Measurements from ENCODE around the gene CPN2. TPM values are rescaled to one million over a fixed set of nuclear protein-coding genes. Genes with fewer than 3 reads are reported as not detected.

The CPN2 gene
- total RNA-seq, 8 experiments from 2014 or later, result 0.08 to 0.47 (median 0.15) TPM; not detected in 3

DNA sequence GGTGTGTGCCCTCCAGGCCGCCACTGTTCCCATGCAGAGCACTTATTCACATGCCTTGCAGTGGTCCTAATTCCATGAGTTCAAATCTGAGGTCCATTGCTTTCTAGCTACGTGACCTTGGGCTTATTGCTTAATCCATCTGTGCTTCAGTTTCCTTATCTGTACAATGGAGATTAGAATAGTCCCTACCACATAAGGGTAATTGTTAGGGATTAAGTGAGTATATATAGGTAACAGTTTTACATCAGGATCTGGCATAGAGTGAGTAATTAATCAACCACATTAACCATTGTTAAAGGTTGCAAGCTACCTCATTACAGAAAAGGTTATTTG, 7.6 kb downstream of the CPN2 start:
- no peak overlapping the region for H3K4me3 ChIP-seq
- WGBS, 10 experiments, result 40 to 100% (median 78%) methylated on average over 1 to 2 of the region's 2 CpGs; no CpG with 5 or more reads in 4 of the 10 experiments
- H3K4me1 ChIP-seq (replicated peaks in 1 of 2), result peaks cover 3 to 15% of the 10 kb centered on the region in 2 donors
- no peak for ATAC-seq (replicated peaks in 6 of 8)
- no peak overlapping the region for H3K27ac ChIP-seq
- in situ Hi-C loops (cut with MboI; ENCODE audit: low pct_unique_long_range_greater_than_20kb in 2 of 9, low sequenced_read_pairs in 9 of 9, unreplicated experiment in 9 of 9), result loop anchor here in 4 of 9 experiments (25.0 kb wide), 1 partner anchor 244 kb away; no protein-coding TSS in a partner anchor

DNA sequence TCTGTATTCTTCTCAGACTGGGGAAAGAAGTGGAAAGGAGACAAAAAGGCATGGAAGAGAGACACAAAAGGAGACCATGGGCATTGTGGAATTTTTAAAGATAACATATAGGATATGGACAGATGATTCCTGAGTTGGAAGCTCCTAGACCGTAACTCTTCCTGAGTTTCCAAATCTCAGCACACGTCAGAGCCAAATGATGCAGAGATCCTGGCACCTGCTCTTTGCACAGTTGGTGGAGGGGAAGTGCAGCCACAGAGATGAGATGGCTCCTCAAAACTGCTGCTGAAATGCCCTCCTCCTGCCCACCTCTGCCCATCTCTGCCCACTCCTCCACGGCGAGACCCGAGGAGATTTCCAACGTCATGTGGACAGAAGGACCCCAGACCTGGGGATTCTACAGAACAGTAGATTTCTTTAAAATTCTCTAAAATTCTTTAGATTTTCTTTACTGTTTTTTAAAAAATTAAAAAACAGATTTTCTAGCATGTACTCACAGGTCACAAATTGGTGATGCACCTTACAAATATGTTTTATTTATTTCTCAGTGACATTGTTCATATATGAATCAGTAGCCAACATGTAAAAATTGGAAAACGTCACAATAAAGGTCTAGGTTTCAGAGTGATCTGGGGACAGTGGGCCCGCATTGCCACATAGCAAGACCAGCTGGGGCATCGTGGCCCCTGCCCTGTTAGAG, 8.1 kb downstream of the CPN2 start:
- Histone ChIP-seq H3K4me3 (no peak overlapping the region), H3K4me1 (replicated peaks in 1 of 2) (peaks cover 3 to 15% of the 10 kb centered on the region in 2 donors), H3K27ac (no peak overlapping the region)
- WGBS, 10 experiments, result 37 to 100% (median 89%) methylated on average over 2 to 5 of the region's 9 CpGs; no CpG with 5 or more reads in 1 of the 10 experiments
- ATAC-seq (replicated peaks in 6 of 8), result no peak
- in situ Hi-C loops (cut with MboI; ENCODE audit: low pct_unique_long_range_greater_than_20kb in 2 of 9, low sequenced_read_pairs in 9 of 9, unreplicated experiment in 9 of 9), result loop anchor here in 4 of 9 experiments (25.0 kb wide), 1 partner anchor 244 kb away; no protein-coding TSS in a partner anchor

DNA sequence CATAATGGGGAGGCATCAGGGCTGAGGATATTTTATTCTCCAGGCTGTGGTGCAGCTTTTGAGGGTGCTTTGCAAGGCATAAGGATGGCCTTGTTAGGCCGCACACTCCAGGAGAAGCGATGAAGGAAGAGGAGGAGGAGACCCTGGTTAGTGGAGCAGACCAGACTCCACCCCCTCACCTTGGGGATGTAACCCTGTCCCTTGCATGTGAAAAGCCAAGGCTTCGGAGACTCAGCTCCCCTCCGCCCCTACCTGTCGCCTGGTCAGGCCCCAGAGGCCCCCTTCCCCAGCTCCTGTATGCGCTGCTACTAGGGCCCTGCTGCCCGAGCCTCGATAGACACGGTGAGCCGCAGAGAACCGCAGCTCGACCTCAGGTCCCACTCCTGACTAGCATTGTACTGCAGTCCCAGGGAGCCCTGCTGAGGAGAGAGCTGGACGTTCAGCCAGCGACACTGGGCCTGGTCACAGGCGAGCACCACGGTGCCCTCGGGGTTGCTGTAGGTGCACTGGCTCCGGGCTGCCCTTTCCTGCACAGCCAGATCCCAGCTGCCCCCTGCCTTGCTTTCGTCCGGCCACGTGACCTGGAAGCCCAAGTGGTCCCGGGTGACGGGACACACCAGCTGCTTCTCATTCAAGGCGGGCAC, 10.2 kb downstream of the CPN2 start:
- H3K4me1 ChIP-seq (replicated peaks in 1 of 2), result peaks cover 7 to 15% of the 10 kb centered on the region in 2 donors
- no peak overlapping the region for H3K27ac ChIP-seq
- no peak for ATAC-seq (replicated peaks in 6 of 8)
- H3K4me3 ChIP-seq, result no peak overlapping the region
- in situ Hi-C loops (cut with MboI; ENCODE audit: low pct_unique_long_range_greater_than_20kb in 2 of 9, low sequenced_read_pairs in 9 of 9, unreplicated experiment in 9 of 9), result loop anchor here in 4 of 9 experiments (25.0 kb wide), 1 partner anchor 246 kb away; no protein-coding TSS in a partner anchor
- WGBS, 10 experiments, result 53 to 100% (median 87%) methylated on average over 3 to 13 of the region's 24 CpGs; no CpG with 5 or more reads in 5 of the 10 experiments

DNA sequence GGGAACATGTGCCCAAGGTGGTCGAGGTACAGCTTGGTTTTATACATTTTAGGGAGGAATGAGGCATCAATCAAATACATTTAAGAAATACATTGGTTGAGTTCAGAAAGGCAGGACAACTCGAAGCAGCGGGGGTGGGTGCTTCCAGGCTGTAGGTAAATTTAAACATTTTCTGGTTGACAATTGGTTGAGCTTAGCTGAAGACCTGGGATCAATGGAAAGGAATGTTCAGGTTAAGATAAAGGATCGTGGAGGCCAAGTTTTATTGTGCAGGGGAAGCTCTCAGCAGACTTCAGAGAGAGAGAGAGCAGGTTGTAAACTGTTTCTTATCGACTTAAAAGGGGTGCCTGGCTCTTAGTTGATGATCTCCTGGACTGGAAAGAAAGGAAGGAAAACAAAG, 11.3 kb downstream of the CPN2 start:
- H3K27ac ChIP-seq, result no peak overlapping the region
- H3K4me3 ChIP-seq, result no peak overlapping the region
- no peak for ATAC-seq (replicated peaks in 6 of 8)
- peaks cover 7 to 15% of the 10 kb centered on the region in 2 donors for H3K4me1 ChIP-seq (replicated peaks in 1 of 2)
- in situ Hi-C loops (cut with MboI; ENCODE audit: low pct_unique_long_range_greater_than_20kb in 2 of 9, low sequenced_read_pairs in 9 of 9, unreplicated experiment in 9 of 9), result loop anchor here in 7 of 9 experiments (10.0 to 25.0 kb wide), 5 partner anchors 55 to 255 kb away; partner anchors contain the start of gene GP5 (in 1 of the 7)
- 20 to 63% (median 45%) methylated on average over 1 to 5 of the region's 5 CpGs for WGBS, 10 experiments

DNA sequence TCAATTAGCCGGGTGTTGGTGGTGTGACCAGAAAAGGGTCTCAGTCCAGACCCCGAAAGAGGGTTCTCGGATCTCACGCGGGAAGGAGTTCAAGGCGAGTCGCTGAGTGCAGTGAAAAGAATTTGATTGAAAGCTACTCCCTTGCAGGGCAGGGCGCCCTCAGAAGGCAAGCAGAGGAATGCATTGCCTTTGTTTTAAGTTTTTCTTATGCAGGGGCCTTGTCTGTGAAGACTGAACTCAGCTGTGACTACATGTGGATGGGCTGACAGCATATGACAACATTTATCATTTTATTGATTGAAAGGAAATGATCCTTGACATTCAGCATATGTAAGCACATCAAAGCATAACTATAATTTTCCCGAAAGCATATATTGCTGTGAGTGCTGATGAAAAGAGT, 11.8 kb downstream of the CPN2 start:
- in situ Hi-C loops (cut with MboI; ENCODE audit: low pct_unique_long_range_greater_than_20kb in 2 of 9, low sequenced_read_pairs in 9 of 9, unreplicated experiment in 9 of 9), result loop anchor here in 7 of 9 experiments (10.0 to 25.0 kb wide), 5 partner anchors 55 to 255 kb away; partner anchors contain the start of gene GP5 (in 1 of the 7)
- H3K4me3 ChIP-seq, result no peak overlapping the region
- H3K4me1 ChIP-seq (replicated peaks in 1 of 2), result peaks cover 7 to 15% of the 10 kb centered on the region in 2 donors
- whole genome bisulfite sequencing, 10 experiments, result 33 to 92% (median 71%) methylated on average over 1 to 7 of the region's 9 CpGs; no CpG with 5 or more reads in 2 of the 10 experiments
- no peak overlapping the region for H3K27ac ChIP-seq
- no peak for ATAC-seq (replicated peaks in 6 of 8)

DNA sequence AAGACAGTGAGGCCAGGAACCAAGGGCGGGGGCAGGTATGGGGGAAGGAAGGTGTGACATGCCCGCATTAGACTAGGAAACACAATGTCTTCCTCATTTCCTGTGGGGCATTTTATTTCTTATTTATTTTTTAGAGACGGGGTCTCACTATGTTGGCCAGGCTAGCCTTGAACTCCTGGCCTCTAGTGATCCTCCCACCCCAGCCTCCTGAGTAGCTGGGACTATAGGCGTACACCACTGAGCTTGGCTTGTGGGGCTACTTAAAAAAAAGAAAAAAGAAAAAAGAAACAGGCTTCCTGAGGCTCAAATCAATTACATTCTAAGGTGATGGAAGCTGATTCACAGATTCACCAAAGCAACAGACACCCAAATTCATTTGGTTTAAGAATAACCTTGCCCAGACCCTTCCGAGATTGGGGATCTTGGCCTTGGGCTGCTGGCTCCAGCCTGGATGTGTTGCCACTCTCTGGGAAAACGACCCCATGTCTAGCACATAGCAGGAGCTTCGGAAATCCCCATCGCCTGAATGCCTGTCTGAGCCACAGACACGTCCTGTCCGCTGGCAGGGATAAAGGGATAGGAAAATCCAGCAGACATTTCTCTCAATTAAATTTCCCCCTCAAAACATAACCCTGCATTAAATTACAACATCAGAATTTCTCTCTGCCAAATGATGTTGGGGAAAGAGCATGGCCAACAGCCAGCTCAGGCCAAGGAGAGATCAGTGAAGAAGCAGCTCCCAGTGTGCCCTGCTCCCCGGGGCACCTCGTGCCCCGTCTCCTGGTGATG, 13.0 kb downstream of the CPN2 start:
- WGBS, 10 experiments, result 33 to 100% (median 90%) methylated on average over 2 to 10 of the region's 13 CpGs; no CpG with 5 or more reads in 3 of the 10 experiments
- no peak for ATAC-seq (replicated peaks in 6 of 8)
- in situ Hi-C loops (cut with MboI; ENCODE audit: low pct_unique_long_range_greater_than_20kb in 2 of 9, low sequenced_read_pairs in 9 of 9, unreplicated experiment in 9 of 9), result loop anchor here in 7 of 9 experiments (10.0 to 25.0 kb wide), 5 partner anchors 57 to 257 kb away; partner anchors contain the start of gene GP5 (in 1 of the 7)

DNA sequence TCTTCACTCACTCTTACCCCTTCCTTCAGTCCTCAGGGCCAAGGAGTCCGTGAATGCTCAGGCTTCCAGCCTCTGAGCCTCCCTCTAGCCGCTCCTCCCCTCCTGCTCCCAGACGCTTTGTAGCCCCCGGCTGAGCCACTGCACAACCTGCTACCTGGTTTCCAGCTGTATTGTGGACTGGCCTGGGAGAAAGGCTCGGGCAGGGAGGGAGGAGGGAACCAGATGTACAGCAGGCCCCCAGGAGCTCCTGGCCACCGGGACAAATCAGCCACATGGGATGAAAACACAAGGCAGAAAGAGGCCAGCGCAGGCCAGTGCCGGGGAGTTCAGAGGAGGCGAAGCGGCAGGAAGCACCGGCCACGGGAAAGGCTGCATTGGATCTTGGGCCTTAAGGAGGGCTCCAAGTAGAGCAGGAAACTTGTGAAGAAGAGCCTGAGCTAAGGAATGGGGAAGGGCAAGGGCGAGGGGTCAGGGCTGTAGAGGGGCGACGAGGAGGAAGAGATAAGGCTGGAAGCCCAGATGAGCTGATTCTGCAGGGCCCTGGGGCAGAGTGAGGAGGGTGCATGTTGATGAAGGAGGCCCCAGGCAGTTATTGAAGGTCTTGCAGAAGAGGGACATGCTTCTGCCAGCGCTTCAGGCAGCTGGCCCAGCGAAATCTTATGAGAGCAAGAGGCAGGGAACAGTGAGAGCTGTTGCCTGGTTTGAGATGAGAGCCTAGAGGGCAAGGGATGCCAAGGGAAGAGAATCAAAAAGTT, 14.3 kb downstream of the CPN2 start:
- H3K27ac ChIP-seq, result no peak overlapping the region
- 74 to 98% (median 82%) methylated on average over 4 to 11 of the region's 17 CpGs; no CpG with 5 or more reads in 3 of the 10 experiments for WGBS, 10 experiments
- no peak for ATAC-seq (replicated peaks in 6 of 8)
- peaks cover 11 to 15% of the 10 kb centered on the region in 2 donors for H3K4me1 ChIP-seq (replicated peaks in 1 of 2)
- no peak overlapping the region for H3K4me3 ChIP-seq
- in situ Hi-C loops (cut with MboI; ENCODE audit: low pct_unique_long_range_greater_than_20kb in 2 of 9, low sequenced_read_pairs in 9 of 9, unreplicated experiment in 9 of 9), result loop anchor here in 7 of 9 experiments (10.0 to 25.0 kb wide), 5 partner anchors 58 to 258 kb away; partner anchors contain the start of gene GP5 (in 1 of the 7)

More for the DNA sequence above, 13.0 kb downstream of the CPN2 start:
- Histone ChIP-seq H3K27ac (no peak overlapping the region), H3K4me1 (replicated peaks in 1 of 2) (peaks cover 7 to 15% of the 10 kb centered on the region in 2 donors), H3K4me3 (no peak overlapping the region)

DNA sequence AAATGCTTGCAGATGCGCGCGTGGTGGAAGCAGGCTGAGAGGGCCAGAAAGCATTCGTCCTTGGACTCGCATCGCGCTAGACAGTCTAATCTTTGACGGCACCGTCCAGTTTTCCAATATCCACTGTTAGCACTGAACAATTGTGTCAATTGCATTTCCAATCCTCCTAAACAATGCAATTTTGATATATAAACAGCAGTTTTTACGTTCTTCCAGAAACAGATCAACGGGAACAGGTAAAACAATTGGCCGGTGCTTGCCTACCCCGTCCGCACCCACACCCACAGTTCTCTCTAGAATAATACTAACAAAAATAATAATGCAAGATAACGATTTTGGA, 17.2 kb downstream of the CPN2 start:
- no peak overlapping the region for H3K4me3 ChIP-seq
- peak in 1 of 8 experiments; percentile 1 for ATAC-seq (replicated peaks in 6 of 8)
- in situ Hi-C loops (cut with MboI; ENCODE audit: low pct_unique_long_range_greater_than_20kb in 2 of 9, low sequenced_read_pairs in 9 of 9, unreplicated experiment in 9 of 9), result loop anchor here in 7 of 9 experiments (5.0 to 25.0 kb wide), 6 partner anchors 61 to 261 kb away; partner anchors contain the start of gene GP5 (in 1 of the 7)
- H3K4me1 ChIP-seq (replicated peaks in 1 of 2), result peaks cover 0 to 8% of the 10 kb centered on the region in 2 donors
- 13 to 83% (median 63%) methylated on average over 1 to 13 of the region's 15 CpGs; no CpG with 5 or more reads in 1 of the 10 experiments for WGBS, 10 experiments
- H3K27ac ChIP-seq, result no peak overlapping the region

DNA sequence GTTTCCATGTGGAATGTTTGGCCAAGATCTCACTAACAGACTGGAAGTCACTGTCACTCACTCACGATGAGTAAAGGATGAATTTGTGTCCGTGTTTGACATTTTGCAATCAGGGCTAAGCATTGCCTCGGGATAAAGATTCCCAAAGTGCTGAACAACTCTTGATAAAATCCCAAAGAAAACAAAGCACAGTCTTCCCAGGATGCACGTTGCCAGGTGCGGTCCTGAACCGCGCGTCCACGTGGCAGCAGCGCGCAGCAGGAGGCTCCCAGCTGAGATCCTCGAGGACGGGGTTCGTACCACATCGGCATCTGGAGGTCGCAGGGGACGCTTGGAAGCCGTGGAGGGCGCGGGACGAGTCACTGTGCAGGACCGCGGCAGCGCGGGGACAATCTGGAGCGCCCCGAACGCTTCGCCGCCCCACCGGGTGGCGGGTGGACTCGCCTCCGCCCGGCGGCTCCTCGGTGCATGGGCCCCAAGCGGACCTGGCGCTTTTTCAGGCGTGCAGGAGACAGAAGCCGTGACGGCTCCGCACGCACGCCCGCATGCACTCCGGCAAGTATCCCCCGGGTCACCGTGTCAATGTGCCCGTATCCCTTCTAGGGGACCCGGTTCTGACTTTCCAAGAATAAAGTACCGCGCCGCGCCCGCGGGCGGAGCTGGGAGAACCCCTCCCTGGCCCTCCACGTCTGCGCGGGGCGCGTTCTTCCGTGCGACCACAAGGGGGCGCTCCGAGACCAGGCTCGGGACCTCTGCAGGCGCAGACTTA, 17.7 kb downstream of the CPN2 start:
- peak; percentile 95 to 99 (median 98) for ATAC-seq (replicated peaks in 6 of 8)
- 3 to 48% (median 30%) methylated on average over 3 to 24 of the region's 69 CpGs; no CpG with 5 or more reads in 3 of the 10 experiments for WGBS, 10 experiments
- H3K27ac ChIP-seq, result no peak overlapping the region
- in situ Hi-C loops (cut with MboI; ENCODE audit: low pct_unique_long_range_greater_than_20kb in 2 of 9, low sequenced_read_pairs in 9 of 9, unreplicated experiment in 9 of 9), result loop anchor here in 7 of 9 experiments (5.0 to 25.0 kb wide), 6 partner anchors 61 to 261 kb away; partner anchors contain the start of gene GP5 (in 1 of the 7)
- H3K4me1 ChIP-seq (replicated peaks in 1 of 2), result peaks cover 0 to 8% of the 10 kb centered on the region in 2 donors
- peak overlapping the region; percentile 27 to 41 (median 32) for H3K4me3 ChIP-seq

DNA sequence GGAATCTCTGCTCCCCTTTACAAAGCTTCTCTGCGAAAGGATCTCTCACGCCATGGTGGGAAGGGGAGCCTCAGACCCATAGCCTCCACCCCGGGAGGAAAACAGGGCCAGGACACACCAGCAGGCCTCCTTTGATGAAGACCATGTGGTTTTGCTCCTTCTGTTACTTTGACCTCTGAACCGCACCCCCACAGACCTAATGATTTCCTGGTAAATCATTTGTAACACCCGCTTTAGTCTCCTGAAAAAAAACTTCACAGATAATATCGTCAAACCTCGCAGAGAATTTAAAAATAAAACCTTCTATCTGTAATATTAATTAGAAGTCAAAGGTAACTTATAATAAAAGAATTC, 18.3 kb downstream of the CPN2 start:
- ATAC-seq (replicated peaks in 6 of 8), result no peak
- Histone ChIP-seq H3K27ac (no peak overlapping the region), H3K4me1 (replicated peaks in 1 of 2) (peaks cover 0 to 13% of the 10 kb centered on the region in 2 donors), H3K4me3 (no peak overlapping the region)
- in situ Hi-C loops (cut with MboI; ENCODE audit: low pct_unique_long_range_greater_than_20kb in 2 of 9, low sequenced_read_pairs in 9 of 9, unreplicated experiment in 9 of 9), result loop anchor here in 7 of 9 experiments (5.0 to 25.0 kb wide), 6 partner anchors 62 to 262 kb away; partner anchors contain the start of gene GP5 (in 1 of the 7)
- WGBS, 10 experiments, result 30 to 100% (median 82%) methylated on average over 1 to 7 of the region's 7 CpGs

DNA sequence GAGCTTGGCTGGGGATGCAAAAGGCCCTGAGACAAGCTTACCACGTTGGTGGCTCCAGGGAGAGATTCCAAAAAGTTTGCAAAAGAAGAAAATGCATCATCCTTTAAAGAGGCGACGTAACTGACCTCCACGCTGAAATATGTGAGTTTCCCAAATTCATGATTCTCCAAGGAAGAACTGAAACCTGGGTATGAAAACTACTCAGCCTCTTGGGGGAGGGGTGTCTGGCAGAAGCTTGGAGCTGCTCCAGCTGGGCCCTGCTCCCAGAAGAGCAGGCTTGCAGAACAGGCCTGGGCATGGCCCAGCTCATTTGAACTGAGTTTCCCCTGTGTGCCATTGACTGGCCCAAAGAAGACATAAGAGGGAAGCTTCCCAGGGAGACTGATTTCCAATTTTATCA, 20.5 kb downstream of the CPN2 start:
- Histone ChIP-seq H3K4me3 (no peak overlapping the region), H3K27ac (no peak overlapping the region), H3K4me1 (replicated peaks in 1 of 2) (peaks cover 9 to 19% of the 10 kb centered on the region in 2 donors)
- WGBS, 10 experiments, result 50 to 93% (median 65%) methylated on average over 2 to 4 of the region's 4 CpGs; no CpG with 5 or more reads in 4 of the 10 experiments
- in situ Hi-C loops (cut with MboI; ENCODE audit: low pct_unique_long_range_greater_than_20kb in 2 of 9, low sequenced_read_pairs in 9 of 9, unreplicated experiment in 9 of 9), result loop anchor here in 7 of 9 experiments (5.0 to 25.0 kb wide), 6 partner anchors 64 to 264 kb away; partner anchors contain the start of gene GP5 (in 1 of the 7)
- no peak for ATAC-seq (replicated peaks in 6 of 8)
